Measurements from ENCODE around the gene POLR2I. TPM values are rescaled to one million over a fixed set of nuclear protein-coding genes. Genes with fewer than 3 reads are reported as not detected.

Gene POLR2I
- total and polyA plus RNA-seq, 2 donors (not counting 3 experiments of a cell fraction or from before 2014, with no cell fraction given): 53.0 to 64.8 TPM

DNA sequence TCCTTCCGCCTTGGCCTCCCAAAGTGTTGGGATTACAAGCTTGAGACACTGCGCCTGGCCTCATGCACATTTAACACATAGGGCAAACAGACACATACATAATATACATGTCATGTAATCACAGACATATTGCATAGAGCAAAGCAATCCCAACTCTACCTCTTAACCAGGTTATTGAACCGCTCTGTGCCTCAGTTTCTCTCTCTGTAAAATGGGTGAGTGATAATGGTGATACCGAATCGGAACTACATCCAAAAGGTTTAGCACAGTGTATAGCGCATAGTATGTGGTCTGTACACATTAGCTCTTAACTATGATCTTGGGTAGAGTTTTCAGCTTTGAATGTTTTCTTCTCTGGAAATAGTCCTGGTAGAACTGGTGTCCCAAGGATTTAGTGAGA is 29.9 kb upstream of the POLR2I start:
- Histone ChIP-seq H3K4me3 (replicated peaks in 1 of 3; ENCODE audit: insufficient read depth in 1 of 3, low read depth in 1 of 3, low read length in 3 of 3) (no peak overlapping the region), H3K4me1 (ENCODE audit: control insufficient read depth, extremely low read depth, insufficient read depth, low read length) (peaks cover 7% of the 10 kb centered on the region), H3K4me2 (ENCODE audit: insufficient read depth, low read length) (no peak overlapping the region), H4K20me1 (replicated peaks; ENCODE audit: control insufficient read depth, extremely low read depth, insufficient read depth, low read length) (no peaks in the 10 kb centered on the region), H3K36me3 (ENCODE audit: control insufficient read depth in 2 of 2, extremely low read depth in 1 of 2, insufficient read depth in 2 of 2, low read length in 2 of 2) (peaks cover 18 to 45% of the 10 kb centered on the region in 2 experiments), H2AFZ (ENCODE audit: low read depth, low read length) (no peak overlapping the region), H3K9me3 (replicated peaks; ENCODE audit: control insufficient read depth, insufficient read depth, low read length) (no peaks in the 10 kb centered on the region), H3K79me2 (ENCODE audit: control insufficient read depth, insufficient read depth, low read length) (peaks cover 21% of the 10 kb centered on the region), H3K9ac (replicated peaks; ENCODE audit: extremely low read depth, insufficient read depth, low read length) (no peak overlapping the region), H3K27ac (ENCODE audit: insufficient read depth, low read depth, low read length) (no peak overlapping the region), H3K9me1 (replicated peaks; ENCODE audit: control insufficient read depth, extremely low read depth, insufficient read depth, low read length) (no peaks in the 10 kb centered on the region), H3K27me3 (ENCODE audit: control insufficient read depth in 2 of 2, insufficient read depth in 2 of 2, low read length in 2 of 2) (no peaks in the 10 kb centered on the region)
- DNase-seq (ENCODE audit: low read depth, low spot score) (no peak), FAIRE-seq (no peak)
- BruUV-seq (replicated peaks): no TSS peak
- TF ChIP-seq, protein P1, sequence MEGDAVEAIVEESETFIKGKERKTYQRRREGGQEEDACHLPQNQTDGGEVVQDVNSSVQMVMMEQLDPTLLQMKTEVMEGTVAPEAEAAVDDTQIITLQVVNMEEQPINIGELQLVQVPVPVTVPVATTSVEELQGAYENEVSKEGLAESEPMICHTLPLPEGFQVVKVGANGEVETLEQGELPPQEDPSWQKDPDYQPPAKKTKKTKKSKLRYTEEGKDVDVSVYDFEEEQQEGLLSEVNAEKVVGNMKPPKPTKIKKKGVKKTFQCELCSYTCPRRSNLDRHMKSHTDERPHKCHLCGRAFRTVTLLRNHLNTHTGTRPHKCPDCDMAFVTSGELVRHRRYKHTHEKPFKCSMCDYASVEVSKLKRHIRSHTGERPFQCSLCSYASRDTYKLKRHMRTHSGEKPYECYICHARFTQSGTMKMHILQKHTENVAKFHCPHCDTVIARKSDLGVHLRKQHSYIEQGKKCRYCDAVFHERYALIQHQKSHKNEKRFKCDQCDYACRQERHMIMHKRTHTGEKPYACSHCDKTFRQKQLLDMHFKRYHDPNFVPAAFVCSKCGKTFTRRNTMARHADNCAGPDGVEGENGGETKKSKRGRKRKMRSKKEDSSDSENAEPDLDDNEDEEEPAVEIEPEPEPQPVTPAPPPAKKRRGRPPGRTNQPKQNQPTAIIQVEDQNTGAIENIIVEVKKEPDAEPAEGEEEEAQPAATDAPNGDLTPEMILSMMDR (IDR thresholded peaks at IDR 0.05; ENCODE audit: extremely low read depth in 1 of 2, insufficient read depth in 1 of 2, low read depth in 1 of 2, low read length in 2 of 2): no peak
- TF ChIP-seq GATA2 (IDR thresholded peaks at IDR 0.05; ENCODE audit: insufficient read depth, insufficient read length, low read depth, low read length) (no peak), POLR2AphosphoS5 (IDR thresholded peaks at IDR 0.05; ENCODE audit: insufficient read depth, low read depth, low read length) (no peak), EZH2 (IDR thresholded peaks at IDR 0.05; ENCODE audit: borderline replicate concordance, low read depth, low read length, severe bottlenecking) (no peak), MYC (IDR thresholded peaks at IDR 0.05; ENCODE audit: low read depth, low read length) (no peak), JUN (IDR thresholded peaks at IDR 0.05; ENCODE audit: borderline replicate concordance, insufficient read depth, insufficient read length, low read depth) (no peak), POLR2A (IDR thresholded peaks at IDR 0.05; ENCODE audit: low read depth, low read length) (no peak)
- TF ChIP-seq, protein P2, sequence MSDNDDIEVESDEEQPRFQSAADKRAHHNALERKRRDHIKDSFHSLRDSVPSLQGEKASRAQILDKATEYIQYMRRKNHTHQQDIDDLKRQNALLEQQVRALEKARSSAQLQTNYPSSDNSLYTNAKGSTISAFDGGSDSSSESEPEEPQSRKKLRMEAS (IDR thresholded peaks at IDR 0.05; ENCODE audit: insufficient read depth, insufficient read length): no peak
- intact Hi-C loops (cut with micrococcal nuclease): no loop called here
- ChIA-PET CTCF (interaction anchor here (0.9 to 1.8 kb wide), 2 partner anchors 17 to 84 kb away, joined by 3 to 6 read pairs; no protein-coding TSS in a partner anchor), POLR2A (interaction anchor here (0.6 kb wide), 1 partner anchor 73 kb away, joined by 3 read pairs; no protein-coding TSS in a partner anchor)
- dilution Hi-C loops (cut with MboI; ENCODE audit: extremely low pct_ligation_motif_present, low sequenced_read_pairs): no loop called here
